ENCODE results near the gene LASP1NB.

LASP1NB gene

GRCh38 chr17:38897671-38898290 is 27.6 kb upstream of the LASP1NB start (continued):
- TF ChIP-seq ARID4A (CRISPR knock-in tag; IDR thresholded peaks at IDR 0.05; ENCODE audit: borderline replicate concordance): 0 out of 2 replicates have a peak, but pooled peaks have one; percentile 5
- no peak for TF ChIP-seq ZNF660 (CRISPR knock-in tag; IDR thresholded peaks at IDR 0.05; ENCODE audit: borderline replicate concordance, low read depth)
- TF ChIP-seq RNF219 (CRISPR knock-in tag; IDR thresholded peaks at IDR 0.05): no peak
- TF ChIP-seq ZNF225 (CRISPR knock-in tag; IDR thresholded peaks at IDR 0.05): no peak
- 0 out of 2 replicates have a peak, but pooled peaks have one; percentile 55 for TF ChIP-seq POLR2AphosphoS2 (IDR thresholded peaks at IDR 0.05; ENCODE audit: low read depth, low read length)
- 0 out of 2 replicates have a peak, but pooled peaks have one; percentile 66 for TF ChIP-seq ZNF598 (CRISPR knock-in tag; IDR thresholded peaks at IDR 0.05; ENCODE audit: borderline replicate concordance)
- TF ChIP-seq ZBTB37 (CRISPR knock-in tag; IDR thresholded peaks at IDR 0.05): 0 out of 2 replicates have a peak, but pooled peaks have one; percentile 40
- peak; percentile 75 for TF ChIP-seq PITX1 (CRISPR knock-in tag; IDR thresholded peaks at IDR 0.05)
- peak; percentile 72 for TF ChIP-seq ZBTB38 (CRISPR knock-in tag; IDR thresholded peaks at IDR 0.05)
- TF ChIP-seq POLR2G (IDR thresholded peaks at IDR 0.05; ENCODE audit: low read depth, low read length): peak; percentile 25; the same call in 1 of the 2 replicates
- TF ChIP-seq ADNP (CRISPR knock-in tag; IDR thresholded peaks at IDR 0.05): peak; percentile 67; the same call in 1 of the 2 replicates
- 0 out of 2 replicates have a peak, but pooled peaks have one; percentile 36 for TF ChIP-seq ZNF264 (CRISPR knock-in tag; IDR thresholded peaks at IDR 0.05)
- TF ChIP-seq ISL2 (CRISPR knock-in tag; IDR thresholded peaks at IDR 0.05): no peak
- TF ChIP-seq ZSCAN22 (CRISPR knock-in tag; IDR thresholded peaks at IDR 0.05): no peak
- peak; percentile 42; the same call in 1 of the 2 replicates for TF ChIP-seq RARA (CRISPR knock-in tag; IDR thresholded peaks at IDR 0.05)
- peak; percentile 95 for TF ChIP-seq ESRRA (CRISPR knock-in tag; IDR thresholded peaks at IDR 0.05; ENCODE audit: low read depth)
- TF ChIP-seq ZNF292 (CRISPR knock-in tag; IDR thresholded peaks at IDR 0.05; ENCODE audit: borderline replicate concordance, low read depth): 0 out of 2 replicates have a peak, but pooled peaks have one; percentile 9
- peak; percentile 45; the same call in 1 of the 2 replicates for TF ChIP-seq PHF21A (CRISPR knock-in tag; IDR thresholded peaks at IDR 0.05)
- TF ChIP-seq CBX1 (IDR thresholded peaks at IDR 0.05; ENCODE audit: low read depth): no peak
- TF ChIP-seq NR2F6 (IDR thresholded peaks at IDR 0.05): peak; percentile 58
- TF ChIP-seq NR2F6 (CRISPR knock-in tag; IDR thresholded peaks at IDR 0.05): peak; percentile 66; the same call in 1 of the 2 replicates

Measured in HepG2 (cell line).